DND-41 (cell line): ENCODE results near the gene KRT23.

Experiments
- ATAC-seq: fragments of 200-7000 bp; cut with Tn5 transposase; 3 replicates; pipeline ENCODE4 v1.9.1; 2021; ENCODE audit warnings: low read depth; ENCODE audit not compliant: insufficient read depth
- DNase-seq: peaks from one replicate; pipeline ENCODE4 v3.0.0-alpha.2; 2020
- H2AFZ ChIP-seq: 2 replicates; pipeline ENCODE4 v1.6.0; 2012; ENCODE audit warnings: low read depth, low read length
- H3K27ac ChIP-seq: 2 replicates; pipeline ENCODE4 v1.5.1; 2012; ENCODE audit warnings: low read length, inconsistent platforms
- H3K27me3 ChIP-seq: fragments of 200-600 bp; sonication (generic); 2 replicates; pipeline ENCODE4 v1.6.0; 2012; ENCODE audit warnings: low read length, mild to moderate bottlenecking, inconsistent platforms; ENCODE audit not compliant: insufficient read depth, poor library complexity
- H3K36me3 ChIP-seq: 2 replicates; pipeline ENCODE4 v1.5.1; 2012; ENCODE audit warnings: low read length, inconsistent platforms; ENCODE audit not compliant: insufficient read depth
- H3K4me1 ChIP-seq: 2 replicates; pipeline ENCODE4 v1.5.1; 2012; ENCODE audit warnings: mild to moderate bottlenecking, low read length; ENCODE audit not compliant: insufficient read depth
- H3K4me2 ChIP-seq: 2 replicates; pipeline ENCODE4 v1.6.0; 2012; ENCODE audit warnings: mild to moderate bottlenecking, moderate library complexity, low read length, inconsistent platforms; ENCODE audit not compliant: insufficient read depth
- H3K4me3 ChIP-seq, 2 experiments: fragments of 200-600 bp in 1 of 2; shearing (Covaris generic) in 1 of 2; 2 replicates each; pipeline ENCODE4 v1.5.1; 2012 to 2016; ENCODE audit warnings: inconsistent platforms in 2 of 2, low read length in 2 of 2, mild to moderate bottlenecking in 2 of 2, low read depth in 1 of 2, moderate library complexity in 1 of 2
- H3K79me2 ChIP-seq: 2 replicates; pipeline ENCODE4 v1.6.0; 2012; ENCODE audit warnings: low read length, inconsistent platforms; ENCODE audit not compliant: insufficient read depth
- H3K9ac ChIP-seq: 2 replicates; pipeline ENCODE4 v1.6.0; 2012; ENCODE audit warnings: low read depth, mild to moderate bottlenecking, inconsistent platforms, low read length, moderate library complexity
- H3K9me3 ChIP-seq: 2 replicates; pipeline ENCODE4 v1.5.1; 2012; ENCODE audit warnings: low read length, moderate library complexity, mild to moderate bottlenecking, inconsistent platforms; ENCODE audit not compliant: insufficient read depth, severe bottlenecking
- H4K20me1 ChIP-seq: 2 replicates; pipeline ENCODE4 v1.6.0; 2012; ENCODE audit warnings: low read length; ENCODE audit not compliant: insufficient read depth
- EZH2 ChIP-seq: IDR thresholded peaks from 3 replicates; pipeline ENCODE4 v1.6.1; 2012; ENCODE audit warnings: borderline replicate concordance, low read depth, mild to moderate bottlenecking, moderate library complexity, low read length, inconsistent platforms; ENCODE audit not compliant: severe bottlenecking
- TF ChIP-seq, protein P1 (sequence below): IDR thresholded peaks from 2 replicates; pipeline ENCODE4 v1.5.1; 2012; ENCODE audit warnings: borderline replicate concordance, low read length, moderate library complexity, mild to moderate bottlenecking; ENCODE audit not compliant: poor library complexity, severe bottlenecking; ENCODE audit errors: extremely low read depth

The KRT23 gene

DNA sequence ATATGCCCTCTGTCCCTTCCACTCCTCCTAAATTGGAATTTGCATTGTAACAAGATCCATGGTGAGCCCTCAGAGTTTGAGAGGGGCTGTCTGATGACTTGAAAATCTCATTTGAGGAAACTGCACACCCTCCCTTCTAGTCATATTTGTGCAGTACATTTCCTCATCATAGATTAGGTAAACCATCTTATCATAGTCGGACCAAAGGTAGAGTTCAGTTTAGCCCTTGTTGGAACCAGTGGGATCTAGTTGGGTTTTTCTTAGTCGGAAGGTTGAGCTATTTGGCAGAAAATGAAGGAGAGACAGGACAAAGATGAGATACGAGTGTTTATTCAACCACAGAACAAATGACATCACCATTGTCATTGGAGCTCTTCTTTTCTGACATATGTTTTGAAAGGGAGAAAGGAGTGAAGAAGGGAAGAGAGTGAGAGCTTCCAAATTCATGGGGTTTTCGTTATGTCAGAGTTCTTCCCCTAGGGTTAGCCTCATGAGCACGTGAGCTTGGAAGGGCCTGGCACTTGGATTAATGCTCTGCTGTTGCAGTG is 36.6 kb downstream of the KRT23 start:
- Histone ChIP-seq H3K9ac (no peak overlapping the region), H3K27ac (no peak overlapping the region), H2AFZ (no peak overlapping the region), H3K79me2 (no peaks in the 10 kb centered on the region), H3K4me3 (no peak overlapping the region), H4K20me1 (no peaks in the 10 kb centered on the region), H3K36me3 (no peaks in the 10 kb centered on the region), H3K4me1 (no peaks in the 10 kb centered on the region), H3K4me2 (no peak overlapping the region), H3K9me3 (no peaks in the 10 kb centered on the region), H3K27me3 (peaks cover 18% of the 10 kb centered on the region)
- ATAC-seq = no peak
- TF ChIP-seq, protein P1, sequence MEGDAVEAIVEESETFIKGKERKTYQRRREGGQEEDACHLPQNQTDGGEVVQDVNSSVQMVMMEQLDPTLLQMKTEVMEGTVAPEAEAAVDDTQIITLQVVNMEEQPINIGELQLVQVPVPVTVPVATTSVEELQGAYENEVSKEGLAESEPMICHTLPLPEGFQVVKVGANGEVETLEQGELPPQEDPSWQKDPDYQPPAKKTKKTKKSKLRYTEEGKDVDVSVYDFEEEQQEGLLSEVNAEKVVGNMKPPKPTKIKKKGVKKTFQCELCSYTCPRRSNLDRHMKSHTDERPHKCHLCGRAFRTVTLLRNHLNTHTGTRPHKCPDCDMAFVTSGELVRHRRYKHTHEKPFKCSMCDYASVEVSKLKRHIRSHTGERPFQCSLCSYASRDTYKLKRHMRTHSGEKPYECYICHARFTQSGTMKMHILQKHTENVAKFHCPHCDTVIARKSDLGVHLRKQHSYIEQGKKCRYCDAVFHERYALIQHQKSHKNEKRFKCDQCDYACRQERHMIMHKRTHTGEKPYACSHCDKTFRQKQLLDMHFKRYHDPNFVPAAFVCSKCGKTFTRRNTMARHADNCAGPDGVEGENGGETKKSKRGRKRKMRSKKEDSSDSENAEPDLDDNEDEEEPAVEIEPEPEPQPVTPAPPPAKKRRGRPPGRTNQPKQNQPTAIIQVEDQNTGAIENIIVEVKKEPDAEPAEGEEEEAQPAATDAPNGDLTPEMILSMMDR = no peak
- TF ChIP-seq EZH2 = no peak
- DNase-seq = no peak

DNA sequence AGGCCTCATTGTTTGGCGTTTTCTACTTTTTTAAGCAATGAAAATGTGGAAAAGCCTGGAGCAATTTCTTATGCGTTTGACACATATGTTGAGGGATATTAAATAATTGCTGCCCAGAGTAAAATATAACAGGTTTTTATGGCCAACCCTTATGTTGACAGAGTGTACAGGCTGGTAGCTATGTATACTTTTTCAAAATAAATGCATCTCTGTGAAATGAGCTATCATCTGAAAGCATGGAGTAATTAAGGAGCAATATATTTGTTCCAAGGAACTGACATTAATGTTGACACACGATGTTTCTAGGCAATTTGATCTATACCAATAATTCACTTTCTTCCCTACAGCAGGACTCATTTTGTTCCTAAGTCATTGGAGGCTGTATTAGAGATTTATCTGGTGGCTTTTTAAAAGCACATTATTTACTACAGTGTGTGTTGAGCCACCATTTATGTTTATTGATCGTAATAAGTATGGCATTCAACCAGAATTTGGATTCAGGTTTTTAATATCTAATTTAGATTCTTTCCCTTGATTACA is 40.5 kb downstream of the KRT23 start:
- H3K79me2 ChIP-seq = no peaks in the 10 kb centered on the region
- H3K4me2 ChIP-seq = no peak overlapping the region

DNA sequence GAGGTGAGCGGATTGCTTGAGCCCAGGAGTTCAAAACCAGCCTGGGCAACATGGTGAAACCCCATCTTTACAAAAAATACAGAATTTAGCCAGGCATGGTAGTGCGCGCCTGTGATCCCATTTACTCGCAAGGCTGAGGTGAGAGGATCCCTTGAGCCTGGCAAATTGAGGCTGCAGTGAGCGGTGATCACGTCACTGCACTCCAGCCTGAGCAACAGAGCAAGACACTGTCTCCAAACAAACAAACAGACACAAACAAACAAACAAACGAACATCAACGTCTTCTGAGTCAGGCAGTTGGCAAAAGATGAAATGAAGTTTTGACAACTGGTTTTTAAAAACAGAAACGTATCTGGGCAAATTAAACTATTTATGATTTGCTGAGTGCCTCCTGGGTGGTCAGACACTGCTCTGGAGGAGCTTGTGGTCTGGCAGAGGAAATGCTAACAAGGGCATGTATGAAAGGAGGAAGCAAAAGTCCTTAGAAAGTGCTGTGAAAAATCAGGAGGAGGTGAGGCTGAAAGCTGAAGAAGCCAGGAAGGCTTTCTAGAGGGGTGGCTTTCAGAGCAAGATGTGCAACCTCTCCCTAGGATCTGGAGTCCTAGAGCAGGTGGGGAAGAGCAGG is 42.2 kb downstream of the KRT23 start:
- no peaks in the 10 kb centered on the region for H3K36me3 ChIP-seq
- no peaks in the 10 kb centered on the region for H3K79me2 ChIP-seq
- no peak overlapping the region for H3K4me3 ChIP-seq
- no peak overlapping the region for H3K4me2 ChIP-seq
- H2AFZ ChIP-seq = no peak overlapping the region
- no peaks in the 10 kb centered on the region for H4K20me1 ChIP-seq
- H3K9me3 ChIP-seq = no peaks in the 10 kb centered on the region
- no peaks in the 10 kb centered on the region for H3K4me1 ChIP-seq
- ATAC-seq = no peak
- no peak for TF ChIP-seq EZH2
- TF ChIP-seq, protein P1 = no peak
- no peak for DNase-seq
- peaks cover 12% of the 10 kb centered on the region for H3K27me3 ChIP-seq
- no peak overlapping the region for H3K27ac ChIP-seq
- no peak overlapping the region for H3K9ac ChIP-seq

More for the DNA sequence above, 40.5 kb downstream of the KRT23 start:
- Histone ChIP-seq H3K9me3 (no peaks in the 10 kb centered on the region), H3K4me3 (no peak overlapping the region), H4K20me1 (no peaks in the 10 kb centered on the region), H3K36me3 (no peaks in the 10 kb centered on the region), H3K9ac (no peak overlapping the region), H2AFZ (no peak overlapping the region), H3K27me3 (peaks cover 18% of the 10 kb centered on the region), H3K4me1 (no peaks in the 10 kb centered on the region), H3K27ac (no peak overlapping the region)
- no peak for ATAC-seq
- TF ChIP-seq, protein P1 = no peak
- no peak for TF ChIP-seq EZH2
- DNase-seq = no peak
